DOHH2 (cell line): ENCODE measurements around the gene AEBP2.

ENCODE experiments used
- H3F3A ChIP-seq: fragments of 200-600 bp; sonication (generic), shearing (Covaris generic); 2 replicates; pipeline ENCODE4 v1.6.0; 2016; ENCODE audit warnings: antibody characterized with exemption, mild to moderate bottlenecking; ENCODE audit not compliant: control insufficient read depth, insufficient read depth
- H3K27ac ChIP-seq: fragments of 200-600 bp; sonication (generic); 2 replicates; pipeline ENCODE4 v1.5.1; 2014; ENCODE audit warnings: low read depth, mild to moderate bottlenecking, low read length, moderate library complexity
- H3K27me3 ChIP-seq: fragments of 200-600 bp; sonication (generic); 2 replicates; pipeline ENCODE4 v1.6.1; 2014; ENCODE audit warnings: mild to moderate bottlenecking, low read length, mixed read lengths; ENCODE audit not compliant: control insufficient read depth
- H3K36me3 ChIP-seq: fragments of 200-600 bp; sonication (generic); 2 replicates; pipeline ENCODE4 v1.6.1; 2014; ENCODE audit warnings: mild to moderate bottlenecking, low read length, moderate library complexity, mixed read lengths; ENCODE audit not compliant: control insufficient read depth
- H3K4me1 ChIP-seq: fragments of 200-600 bp; sonication (generic); 2 replicates; pipeline ENCODE4 v1.6.1; 2014; ENCODE audit warnings: mild to moderate bottlenecking, low read length, mixed read lengths; ENCODE audit not compliant: control insufficient read depth
- H3K4me2 ChIP-seq: fragments of 200-600 bp; sonication (generic); 2 replicates; pipeline ENCODE4 v1.6.0; 2014; ENCODE audit warnings: mild to moderate bottlenecking, low read length, moderate library complexity
- H3K4me3 ChIP-seq: fragments of 200-600 bp; sonication (generic); 2 replicates; pipeline ENCODE4 v1.5.1; 2014; ENCODE audit warnings: mild to moderate bottlenecking, low read length, mixed read lengths
- H3K79me2 ChIP-seq: fragments of 200-600 bp; sonication (generic); 2 replicates; pipeline ENCODE4 v1.6.1; 2014; ENCODE audit warnings: mild to moderate bottlenecking, low read length, mixed read lengths; ENCODE audit not compliant: control insufficient read depth
- H3K9me2 ChIP-seq: fragments of 200-600 bp; sonication (generic); replicated peaks from 2 replicates; pipeline ENCODE4 v1.6.1; 2014; ENCODE audit warnings: mild to moderate bottlenecking, low read length, mixed read lengths; ENCODE audit not compliant: control insufficient read depth
- H3K9me3 ChIP-seq: fragments of 200-600 bp; sonication (generic); 2 replicates; pipeline ENCODE4 v1.6.1; 2014; ENCODE audit warnings: antibody characterized with exemption, low read length, mixed read lengths; ENCODE audit not compliant: control insufficient read depth, insufficient read depth
- H4K20me1 ChIP-seq: fragments of 200-600 bp; sonication (generic); 2 replicates; pipeline ENCODE4 v1.6.0; 2014; ENCODE audit warnings: low read depth, mild to moderate bottlenecking, antibody characterized with exemption, low read length, moderate library complexity; ENCODE audit not compliant: control insufficient read depth, insufficient read depth
- CTCF ChIP-seq: fragments of 200-600 bp; sonication (generic); IDR thresholded peaks from one replicate; pipeline ENCODE4 v1.5.1; 2014; ENCODE audit warnings: antibody characterized with exemption, mild to moderate bottlenecking, low read depth, low read length; ENCODE audit not compliant: poor library complexity, severe bottlenecking
- EZH2phosphoT487 ChIP-seq: fragments of 200-600 bp; sonication (generic); IDR thresholded peaks from 2 replicates; pipeline ENCODE4 v1.6.1; 2017; ENCODE audit warnings: borderline replicate concordance, mild to moderate bottlenecking, antibody characterized with exemption, low read length, moderate library complexity, mixed read lengths

Gene AEBP2

GRCh38 chr12:19482551-19483109 is 43.3 kb downstream of the AEBP2 start:
- H3K9me3 ChIP-seq, result no peaks in the 10 kb centered on the region
- peaks cover 62% of the 10 kb centered on the region for H3K36me3 ChIP-seq
- H3K9me2 ChIP-seq, result no peaks in the 10 kb centered on the region
- TF ChIP-seq CTCF (no peak), EZH2phosphoT487 (no peak)
- peaks cover 100% of the 10 kb centered on the region for H3K79me2 ChIP-seq
- H3K4me2 ChIP-seq, result no peak overlapping the region
- H3K4me1 ChIP-seq, result no peaks in the 10 kb centered on the region
- H3F3A ChIP-seq, result no peaks in the 10 kb centered on the region
- no peak overlapping the region for H3K27ac ChIP-seq
- H4K20me1 ChIP-seq, result peaks cover 12% of the 10 kb centered on the region; the same call in 1 of the 2 replicates
- H3K27me3 ChIP-seq, result no peaks in the 10 kb centered on the region
- H3K4me3 ChIP-seq, result no peak overlapping the region

- peaks cover 100% of the 10 kb centered on the region for H3K79me2 ChIP-seq
- peaks cover 53% of the 10 kb centered on the region for H3K36me3 ChIP-seq
- 0 out of 2 replicates have a peak, but pooled peaks cover 9% of the 10 kb centered on the region for H4K20me1 ChIP-seq
- no peaks in the 10 kb centered on the region for H3K4me1 ChIP-seq
- no peak overlapping the region for H3K27ac ChIP-seq
- TF ChIP-seq CTCF, result no peak
- TF ChIP-seq EZH2phosphoT487, result no peak
- H3K27me3 ChIP-seq, result no peaks in the 10 kb centered on the region
- H3K4me2 ChIP-seq, result no peak overlapping the region
- H3K9me2 ChIP-seq, result no peaks in the 10 kb centered on the region
- no peak overlapping the region for H3K4me3 ChIP-seq
- H3F3A ChIP-seq, result no peaks in the 10 kb centered on the region
- no peaks in the 10 kb centered on the region for H3K9me3 ChIP-seq
Measured at GRCh38 chr12:19483727-19484126, 44.4 kb downstream of the AEBP2 start.

- no peak overlapping the region for H3K4me3 ChIP-seq
- H3K9me2 ChIP-seq, result no peaks in the 10 kb centered on the region
- H3K9me3 ChIP-seq, result no peaks in the 10 kb centered on the region
- no peak for TF ChIP-seq EZH2phosphoT487
- TF ChIP-seq CTCF, result no peak
- no peaks in the 10 kb centered on the region for H3F3A ChIP-seq
- H4K20me1 ChIP-seq, result 0 out of 2 replicates have a peak, but pooled peaks cover 5% of the 10 kb centered on the region
- no peak overlapping the region for H3K27ac ChIP-seq
- peaks cover 49% of the 10 kb centered on the region for H3K36me3 ChIP-seq
- no peaks in the 10 kb centered on the region for H3K4me1 ChIP-seq
- peaks cover 100% of the 10 kb centered on the region for H3K79me2 ChIP-seq
- H3K27me3 ChIP-seq, result no peaks in the 10 kb centered on the region
- H3K4me2 ChIP-seq, result no peak overlapping the region
Measured at GRCh38 chr12:19484738-19485137, 45.4 kb downstream of the AEBP2 start.
